Osteoblast (primary cell): ENCODE measurements around the gene PRAF2. TPM values are rescaled to one million over a fixed set of nuclear protein-coding genes. Genes with fewer than 3 reads are reported as not detected.

Experiments
- DNase-seq: peaks from one replicate; pipeline ENCODE4 v3.0.0; 2011; ENCODE audit warnings: low spot score, mixed read lengths; ENCODE audit not compliant: insufficient read length; ENCODE audit errors: missing footprints
- H2AFZ ChIP-seq: 2 replicates; pipeline ENCODE4 v1.6.0; 2011; ENCODE audit warnings: mild to moderate bottlenecking, low read length
- H3K27ac ChIP-seq: 2 replicates; pipeline ENCODE4 v1.5.1; 2011; ENCODE audit warnings: mild to moderate bottlenecking, low read depth, low read length, moderate library complexity
- H3K27me3 ChIP-seq: 2 replicates; pipeline ENCODE4 v1.6.0; 2012; ENCODE audit warnings: mild to moderate bottlenecking, control low read depth, inconsistent platforms, low read length, moderate library complexity; ENCODE audit not compliant: insufficient read depth
- H3K36me3 ChIP-seq: 2 replicates; pipeline ENCODE4 v1.5.1; 2011; ENCODE audit warnings: mild to moderate bottlenecking, low read length, control low read depth, moderate library complexity; ENCODE audit not compliant: insufficient read depth
- H3K4me1 ChIP-seq: 2 replicates; pipeline ENCODE4 v1.5.1; 2011; ENCODE audit warnings: mild to moderate bottlenecking, low read length, control low read depth, moderate library complexity; ENCODE audit not compliant: insufficient read depth
- H3K4me2 ChIP-seq: 2 replicates; pipeline ENCODE4 v1.6.0; 2011; ENCODE audit warnings: mild to moderate bottlenecking, low read length; ENCODE audit not compliant: insufficient read depth
- H3K4me3 ChIP-seq: fragments of 200-600 bp; sonication (generic); 3 replicates; pipeline ENCODE4 v1.5.1; 2012; ENCODE audit warnings: mild to moderate bottlenecking, low read length, inconsistent platforms; ENCODE audit not compliant: insufficient read depth
- H3K79me2 ChIP-seq: 2 replicates; pipeline ENCODE4 v1.6.0; 2012; ENCODE audit warnings: mild to moderate bottlenecking, low read length, control low read depth, inconsistent platforms; ENCODE audit not compliant: insufficient read depth
- H3K9me3 ChIP-seq: 2 replicates; pipeline ENCODE4 v1.5.1; 2011; ENCODE audit warnings: low read depth, low read length, control low read depth
- H4K20me1 ChIP-seq: 2 replicates; pipeline ENCODE4 v1.6.0; 2012; ENCODE audit warnings: mild to moderate bottlenecking, low read length, control low read depth; ENCODE audit not compliant: insufficient read depth
- CTCF ChIP-seq: IDR thresholded peaks from 2 replicates; pipeline ENCODE4 v1.5.1; 2011; ENCODE audit warnings: mild to moderate bottlenecking, low read depth, low read length, moderate library complexity; ENCODE audit errors: extremely low read depth
- total RNA-seq: library from RNA; depleted of rRNA; stranded (reverse); fragments of >200 nt; gene quantifications from 2 replicates; pipeline ENCODE4 v1.2.3, GENCODE V29; 2012

The PRAF2 gene
- total RNA-seq, 1 donor, result 12.3 TPM

GRCh38 chrX:49075347-49075746 is 1.5 kb upstream of the PRAF2 start:
- Histone ChIP-seq H3K4me2 (no peak overlapping the region), H3K4me1 (peaks cover 6% of the 10 kb centered on the region), H3K79me2 (peaks cover 33% of the 10 kb centered on the region), H3K36me3 (peaks cover 3% of the 10 kb centered on the region), H4K20me1 (no peaks in the 10 kb centered on the region), H3K9me3 (no peaks in the 10 kb centered on the region), H3K27me3 (no peaks in the 10 kb centered on the region), H3K4me3 (no peak overlapping the region), H2AFZ (no peak overlapping the region), H3K27ac (no peak overlapping the region)
- DNase-seq, result peak; percentile 49
- TF ChIP-seq CTCF, result no peak

- TF ChIP-seq CTCF, result no peak
- Histone ChIP-seq H3K4me1 (peaks cover 6% of the 10 kb centered on the region), H2AFZ (no peak overlapping the region), H3K27ac (no peak overlapping the region), H3K9me3 (no peaks in the 10 kb centered on the region), H3K4me3 (peak overlapping the region; percentile 86), H3K27me3 (no peaks in the 10 kb centered on the region), H3K79me2 (peaks cover 23% of the 10 kb centered on the region), H4K20me1 (no peaks in the 10 kb centered on the region), H3K36me3 (peaks cover 5% of the 10 kb centered on the region), H3K4me2 (peak overlapping the region; percentile 80)
- DNase-seq, result peak; percentile 92
Measured at GRCh38 chrX:49072712-49073095, 1.1 kb downstream of the PRAF2 start.

- H3K36me3 ChIP-seq, result peaks cover 3% of the 10 kb centered on the region
- peak overlapping the region; percentile 86 for H3K4me3 ChIP-seq
- no peak for TF ChIP-seq CTCF
- H4K20me1 ChIP-seq, result no peaks in the 10 kb centered on the region
- H3K79me2 ChIP-seq, result peaks cover 23% of the 10 kb centered on the region
- no peak overlapping the region for H2AFZ ChIP-seq
- peak overlapping the region; percentile 80 for H3K4me2 ChIP-seq
- H3K27ac ChIP-seq, result no peak overlapping the region
- H3K27me3 ChIP-seq, result no peaks in the 10 kb centered on the region
- H3K9me3 ChIP-seq, result no peaks in the 10 kb centered on the region
- DNase-seq, result peak; percentile 97
- H3K4me1 ChIP-seq, result peaks cover 6% of the 10 kb centered on the region
Measured at GRCh38 chrX:49071877-49072711, 1.7 kb downstream of the PRAF2 start.

GRCh38 chrX:49070988-49071387 is 2.8 kb downstream of the PRAF2 start:
- Histone ChIP-seq H3K27me3 (no peaks in the 10 kb centered on the region), H4K20me1 (no peaks in the 10 kb centered on the region), H3K4me3 (no peak overlapping the region), H3K79me2 (peaks cover 23% of the 10 kb centered on the region), H3K4me1 (peaks cover 6% of the 10 kb centered on the region), H2AFZ (no peak overlapping the region), H3K4me2 (no peak overlapping the region), H3K27ac (no peak overlapping the region), H3K9me3 (no peaks in the 10 kb centered on the region), H3K36me3 (peaks cover 3% of the 10 kb centered on the region)
- peak; percentile 90 for DNase-seq
- TF ChIP-seq CTCF, result no peak
